NT2/D1 (cell line): ENCODE measurements around the gene CALB2.

ENCODE experiments used
- DNase-seq: peaks from one replicate; pipeline ENCODE4 v3.0.0-alpha.2; 2011; ENCODE audit warnings: low read depth, low spot score
- H3K27me3 ChIP-seq: 2 replicates; pipeline ENCODE4 v1.6.0; 2011; ENCODE audit warnings: mild to moderate bottlenecking; ENCODE audit not compliant: insufficient read length, insufficient read depth
- H3K36me3 ChIP-seq: 2 replicates; pipeline ENCODE4 v1.6.1; 2011; ENCODE audit warnings: mild to moderate bottlenecking, low read length, mixed read lengths; ENCODE audit not compliant: insufficient read depth, insufficient read length
- H3K4me1 ChIP-seq: 2 replicates; pipeline ENCODE4 v1.5.1; 2011; ENCODE audit not compliant: insufficient read depth, insufficient read length
- H3K4me3 ChIP-seq: 2 replicates; pipeline ENCODE4 v1.5.1; 2011; ENCODE audit warnings: low read depth; ENCODE audit not compliant: insufficient read length
- H3K9ac ChIP-seq: 2 replicates; pipeline ENCODE4 v1.6.0; 2011; ENCODE audit warnings: low read depth; ENCODE audit not compliant: insufficient read length
- H3K9me3 ChIP-seq: 2 replicates; pipeline ENCODE4 v1.5.1; 2011; ENCODE audit warnings: mild to moderate bottlenecking, low read length; ENCODE audit not compliant: insufficient read depth
- SUZ12 ChIP-seq: IDR thresholded peaks from 2 replicates; pipeline ENCODE4 v1.6.1; 2011; ENCODE audit not compliant: insufficient read length, insufficient read depth; ENCODE audit errors: extremely low read depth
- YY1 ChIP-seq: IDR thresholded peaks from 2 replicates; pipeline ENCODE4 v1.6.1; 2011; ENCODE audit not compliant: insufficient read length, insufficient read depth
- ZNF274 ChIP-seq: IDR thresholded peaks from 2 replicates; pipeline ENCODE4 v1.6.1; 2011; ENCODE audit warnings: mild to moderate bottlenecking, low read depth, low read length

CALB2 gene

DNA sequence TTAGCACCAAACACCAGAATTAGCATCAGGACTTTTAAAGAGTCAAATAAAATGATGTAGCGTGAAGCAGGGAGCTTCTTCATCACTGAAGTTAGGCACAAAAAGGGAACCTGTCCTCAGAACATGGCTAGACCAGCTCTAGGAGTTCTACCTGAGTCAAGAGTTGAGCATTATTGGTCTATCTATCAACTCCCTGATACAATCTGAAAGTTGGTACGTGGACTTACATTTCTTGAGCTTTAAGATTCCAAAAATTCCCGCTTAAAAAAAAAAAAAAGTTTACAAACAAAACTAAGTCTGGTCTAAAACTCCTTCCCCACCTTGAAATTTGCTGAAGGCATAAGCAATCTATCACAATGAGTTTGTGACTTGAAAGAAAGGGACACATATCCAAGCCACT, 71.1 kb downstream of the CALB2 start:
- H3K9ac ChIP-seq, result no peak overlapping the region
- no peaks in the 10 kb centered on the region for H3K36me3 ChIP-seq
- H3K4me1 ChIP-seq, result no peaks in the 10 kb centered on the region
- no peak overlapping the region for H3K4me3 ChIP-seq
- DNase-seq, result no peak
- peaks cover 16% of the 10 kb centered on the region for H3K27me3 ChIP-seq
- no peak for TF ChIP-seq YY1
- TF ChIP-seq SUZ12, result no peak
- no peak for TF ChIP-seq ZNF274
- no peaks in the 10 kb centered on the region for H3K9me3 ChIP-seq

GRCh38 chr16:71430744-71431143, 72.2 kb downstream of the CALB2 start:
- Histone ChIP-seq H3K9me3 (no peaks in the 10 kb centered on the region), H3K4me1 (no peaks in the 10 kb centered on the region), H3K36me3 (no peaks in the 10 kb centered on the region), H3K27me3 (peaks cover 5% of the 10 kb centered on the region), H3K9ac (no peak overlapping the region), H3K4me3 (no peak overlapping the region)
- no peak for TF ChIP-seq SUZ12
- DNase-seq, result no peak

DNA sequence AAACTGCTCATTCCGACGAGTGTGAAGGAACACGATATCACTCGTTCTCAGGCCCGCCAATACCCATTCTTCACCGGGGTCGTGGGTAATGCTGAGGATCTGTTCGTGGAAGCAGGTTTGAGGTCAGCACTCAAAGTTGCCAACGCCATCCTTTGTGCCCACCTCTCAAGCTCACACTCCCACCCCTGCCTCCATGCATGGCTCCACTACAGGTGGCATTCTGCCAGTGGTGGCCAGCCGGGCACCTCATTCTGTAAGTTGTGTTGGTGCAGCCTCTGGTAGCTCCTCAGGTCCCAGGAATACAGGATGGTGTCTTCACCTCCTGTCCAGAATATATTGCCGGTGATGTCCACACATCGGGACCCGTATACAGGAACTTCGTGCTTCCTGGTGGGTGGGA, 72.7 kb downstream of the CALB2 start:
- Histone ChIP-seq H3K9me3 (no peaks in the 10 kb centered on the region), H3K4me1 (no peaks in the 10 kb centered on the region), H3K9ac (no peak overlapping the region), H3K36me3 (no peaks in the 10 kb centered on the region), H3K27me3 (peaks cover 3% of the 10 kb centered on the region), H3K4me3 (no peak overlapping the region)
- DNase-seq, result no peak
- no peak for TF ChIP-seq SUZ12
- TF ChIP-seq ZNF274, result no peak
- no peak for TF ChIP-seq YY1

DNA sequence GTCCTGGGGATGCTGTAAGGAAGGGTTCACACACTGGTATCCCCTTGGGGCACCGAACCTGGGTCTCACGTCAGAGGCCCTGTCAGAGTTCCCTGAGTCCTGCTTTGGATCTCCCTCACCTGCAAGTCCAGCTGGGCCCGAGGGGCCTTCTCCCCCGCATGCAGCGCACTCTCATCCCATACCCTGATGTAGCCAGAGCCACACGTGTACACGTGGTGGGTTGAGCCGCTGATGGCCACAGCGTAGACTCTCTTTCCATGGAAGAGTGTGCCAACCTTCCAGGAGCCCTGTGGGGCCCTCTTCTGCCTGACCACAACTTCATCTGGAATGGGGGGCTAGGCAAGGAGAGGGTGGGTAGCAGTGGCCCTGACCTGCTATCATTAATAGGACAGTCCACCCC, 73.5 kb downstream of the CALB2 start:
- Histone ChIP-seq H3K27me3 (peaks cover 3% of the 10 kb centered on the region), H3K4me1 (no peaks in the 10 kb centered on the region), H3K36me3 (no peaks in the 10 kb centered on the region), H3K9me3 (no peaks in the 10 kb centered on the region), H3K9ac (no peak overlapping the region), H3K4me3 (no peak overlapping the region)
- TF ChIP-seq SUZ12, result no peak
- TF ChIP-seq YY1, result no peak
- no peak for TF ChIP-seq ZNF274
- no peak for DNase-seq

GRCh38 chr16:71432906-71433305, 74.4 kb downstream of the CALB2 start:
- peaks cover 3% of the 10 kb centered on the region for H3K27me3 ChIP-seq

GRCh38 chr16:71436473-71436872, 78.0 kb downstream of the CALB2 start:
- Histone ChIP-seq H3K4me1 (peaks cover 4% of the 10 kb centered on the region), H3K4me3 (no peak overlapping the region), H3K27me3 (no peaks in the 10 kb centered on the region), H3K9me3 (no peaks in the 10 kb centered on the region), H3K9ac (no peak overlapping the region), H3K36me3 (no peaks in the 10 kb centered on the region)
- TF ChIP-seq YY1 (no peak), SUZ12 (no peak), ZNF274 (no peak)
- no peak for DNase-seq

More at GRCh38 chr16:71432906-71433305, 74.4 kb downstream of the CALB2 start:
- H3K9ac ChIP-seq, result no peak overlapping the region
- H3K36me3 ChIP-seq, result no peaks in the 10 kb centered on the region
- DNase-seq, result no peak
- no peaks in the 10 kb centered on the region for H3K9me3 ChIP-seq
- TF ChIP-seq ZNF274, result no peak
- TF ChIP-seq SUZ12, result no peak
- TF ChIP-seq YY1, result no peak
- H3K4me1 ChIP-seq, result no peaks in the 10 kb centered on the region
- no peak overlapping the region for H3K4me3 ChIP-seq

- H3K9me3 ChIP-seq, result no peaks in the 10 kb centered on the region
- H3K27me3 ChIP-seq, result no peaks in the 10 kb centered on the region
- H3K36me3 ChIP-seq, result no peaks in the 10 kb centered on the region
- H3K9ac ChIP-seq, result no peak overlapping the region
- TF ChIP-seq SUZ12, result no peak
- TF ChIP-seq ZNF274, result no peak
- no peak for TF ChIP-seq YY1
- peaks cover 4% of the 10 kb centered on the region for H3K4me1 ChIP-seq
- DNase-seq, result no peak
- H3K4me3 ChIP-seq, result no peak overlapping the region
Observed at GRCh38 chr16:71439523-71439922, 81.0 kb downstream of the CALB2 start.
